Endothelial cell (in vitro differentiated cells): ENCODE results near the gene DEFB129. TPM values are rescaled to one million over a fixed set of nuclear protein-coding genes. Genes with fewer than 3 reads are reported as not detected.

Source experiments
- DNase-seq: peaks from one replicate; pipeline ENCODE4 v3.0.0; 2021; ENCODE audit warnings: low spot score
- H3K27ac Mint-ChIP-seq: one replicate; pipeline ENCODE4 v1.8.0; 2021; ENCODE audit warnings: mixed read lengths, inconsistent platforms; ENCODE audit not compliant: unreplicated experiment
- H3K27me3 Mint-ChIP-seq: one replicate; pipeline ENCODE4 v1.8.0; 2021; ENCODE audit warnings: mild to moderate bottlenecking, moderate library complexity, mixed read lengths, inconsistent platforms; ENCODE audit not compliant: unreplicated experiment
- H3K36me3 Mint-ChIP-seq: one replicate; pipeline ENCODE4 v1.8.0; 2021; ENCODE audit warnings: mild to moderate bottlenecking, low read depth, mixed read lengths, inconsistent platforms; ENCODE audit not compliant: unreplicated experiment
- H3K4me1 Mint-ChIP-seq: one replicate; pipeline ENCODE4 v1.8.0; 2021; ENCODE audit warnings: mild to moderate bottlenecking, mixed read lengths, inconsistent platforms; ENCODE audit not compliant: unreplicated experiment
- H3K4me3 Mint-ChIP-seq: one replicate; pipeline ENCODE4 v1.8.0; 2021; ENCODE audit warnings: mild to moderate bottlenecking, mixed read lengths, inconsistent platforms; ENCODE audit not compliant: unreplicated experiment
- H3K9me3 Mint-ChIP-seq: one replicate; pipeline ENCODE4 v1.8.0; 2021; ENCODE audit warnings: mixed read lengths, inconsistent platforms; ENCODE audit not compliant: unreplicated experiment
- total RNA-seq: library from RNA; stranded (reverse); fragmentation: NEBNext Ultra II Directional; extraction: Animal tissue kit (Norgen Biotek cat#: 25700); gene quantifications from one replicate; pipeline ENCODE4 v1.2.1, GENCODE V29; 2021; ENCODE audit not compliant: unreplicated experiment
- TF ChIP-seq, protein P1 (sequence below): fragments of 200-600 bp; sonication (generic); IDR thresholded peaks from one replicate; pipeline ENCODE4 v1.5.0; 2021; ENCODE audit warnings: antibody characterized with exemption; ENCODE audit not compliant: unreplicated experiment

The DEFB129 gene
- total RNA-seq, 1 donor from 2014 or later: not detected

GRCh38 chr20:271069-271468 is 44.0 kb downstream of the DEFB129 start:
- no peak overlapping the region for H3K27ac Mint-ChIP-seq
- peaks cover 8% of the 10 kb centered on the region for H3K36me3 Mint-ChIP-seq
- H3K4me3 Mint-ChIP-seq: no peak overlapping the region
- no peaks in the 10 kb centered on the region for H3K9me3 Mint-ChIP-seq
- H3K4me1 Mint-ChIP-seq: peaks cover 3% of the 10 kb centered on the region
- TF ChIP-seq, protein P1, sequence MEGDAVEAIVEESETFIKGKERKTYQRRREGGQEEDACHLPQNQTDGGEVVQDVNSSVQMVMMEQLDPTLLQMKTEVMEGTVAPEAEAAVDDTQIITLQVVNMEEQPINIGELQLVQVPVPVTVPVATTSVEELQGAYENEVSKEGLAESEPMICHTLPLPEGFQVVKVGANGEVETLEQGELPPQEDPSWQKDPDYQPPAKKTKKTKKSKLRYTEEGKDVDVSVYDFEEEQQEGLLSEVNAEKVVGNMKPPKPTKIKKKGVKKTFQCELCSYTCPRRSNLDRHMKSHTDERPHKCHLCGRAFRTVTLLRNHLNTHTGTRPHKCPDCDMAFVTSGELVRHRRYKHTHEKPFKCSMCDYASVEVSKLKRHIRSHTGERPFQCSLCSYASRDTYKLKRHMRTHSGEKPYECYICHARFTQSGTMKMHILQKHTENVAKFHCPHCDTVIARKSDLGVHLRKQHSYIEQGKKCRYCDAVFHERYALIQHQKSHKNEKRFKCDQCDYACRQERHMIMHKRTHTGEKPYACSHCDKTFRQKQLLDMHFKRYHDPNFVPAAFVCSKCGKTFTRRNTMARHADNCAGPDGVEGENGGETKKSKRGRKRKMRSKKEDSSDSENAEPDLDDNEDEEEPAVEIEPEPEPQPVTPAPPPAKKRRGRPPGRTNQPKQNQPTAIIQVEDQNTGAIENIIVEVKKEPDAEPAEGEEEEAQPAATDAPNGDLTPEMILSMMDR: no peak
- peaks cover 8% of the 10 kb centered on the region for H3K27me3 Mint-ChIP-seq
- no peak for DNase-seq

DNA sequence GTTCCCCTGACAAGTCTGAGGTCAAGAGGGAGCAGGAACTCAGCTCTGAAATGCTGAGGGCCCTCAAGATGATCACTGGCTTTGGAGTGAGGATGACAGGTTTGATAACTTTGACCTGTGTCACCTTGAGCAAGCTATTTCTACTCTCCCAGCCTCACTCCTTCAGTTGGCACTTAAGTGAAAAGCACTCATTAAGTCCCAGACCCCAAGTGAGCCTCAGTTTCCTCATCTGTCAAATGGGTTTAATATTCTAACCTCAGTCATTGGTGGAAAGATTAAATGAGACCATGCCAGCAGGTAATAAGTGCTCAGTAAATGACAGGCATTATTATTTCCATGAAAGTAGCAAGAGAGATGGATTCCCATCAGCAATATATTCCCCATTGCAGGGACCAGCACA is 44.5 kb downstream of the DEFB129 start:
- H3K9me3 Mint-ChIP-seq: no peaks in the 10 kb centered on the region
- DNase-seq: no peak
- H3K27me3 Mint-ChIP-seq: peaks cover 8% of the 10 kb centered on the region
- no peak overlapping the region for H3K4me3 Mint-ChIP-seq
- peaks cover 12% of the 10 kb centered on the region for H3K36me3 Mint-ChIP-seq
- TF ChIP-seq, protein P1: no peak
- no peak overlapping the region for H3K27ac Mint-ChIP-seq
- peaks cover 1% of the 10 kb centered on the region for H3K4me1 Mint-ChIP-seq

DNA sequence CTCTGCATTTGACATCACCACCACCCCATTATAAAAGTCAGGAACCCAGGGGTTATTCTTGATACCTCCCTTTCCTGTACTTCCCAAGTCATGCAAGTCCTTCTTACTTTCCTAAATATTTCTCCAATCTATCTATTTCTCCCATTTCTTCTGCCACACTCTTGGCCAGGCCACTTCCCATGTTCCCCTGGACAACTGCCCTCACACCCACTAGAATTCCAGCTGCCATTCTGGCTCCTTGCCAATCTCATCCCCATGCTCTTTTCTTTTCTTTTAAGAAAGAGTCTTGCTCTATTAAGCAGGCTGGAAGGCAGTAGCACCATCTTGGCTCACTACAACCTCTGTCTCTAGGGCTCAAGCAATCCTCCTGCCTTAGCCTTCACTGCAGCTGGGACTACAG is 45.7 kb downstream of the DEFB129 start:
- H3K4me1 Mint-ChIP-seq: no peaks in the 10 kb centered on the region
- no peak overlapping the region for H3K4me3 Mint-ChIP-seq

GRCh38 chr20:273884-274283 is 46.8 kb downstream of the DEFB129 start:
- Mint-ChIP-seq H3K9me3 (no peaks in the 10 kb centered on the region), H3K27me3 (peaks cover 5% of the 10 kb centered on the region), H3K27ac (no peak overlapping the region), H3K36me3 (peaks cover 28% of the 10 kb centered on the region), H3K4me1 (no peaks in the 10 kb centered on the region), H3K4me3 (no peak overlapping the region)
- no peak for DNase-seq
- TF ChIP-seq, protein P1: no peak

More for the DNA sequence above, 45.7 kb downstream of the DEFB129 start:
- peaks cover 20% of the 10 kb centered on the region for H3K36me3 Mint-ChIP-seq
- H3K27me3 Mint-ChIP-seq: peaks cover 5% of the 10 kb centered on the region
- no peak overlapping the region for H3K27ac Mint-ChIP-seq
- TF ChIP-seq, protein P1: no peak
- H3K9me3 Mint-ChIP-seq: no peaks in the 10 kb centered on the region
- no peak for DNase-seq

GRCh38 chr20:275791-276190 is 48.7 kb downstream of the DEFB129 start:
- DNase-seq: no peak
- H3K36me3 Mint-ChIP-seq: peaks cover 34% of the 10 kb centered on the region
- peaks cover 4% of the 10 kb centered on the region for H3K27me3 Mint-ChIP-seq
- H3K4me3 Mint-ChIP-seq: peak overlapping the region; percentile 26
- H3K9me3 Mint-ChIP-seq: no peaks in the 10 kb centered on the region
- H3K4me1 Mint-ChIP-seq: no peaks in the 10 kb centered on the region
- TF ChIP-seq, protein P1: no peak
- H3K27ac Mint-ChIP-seq: no peak overlapping the region
